Body of pancreas (tissue), 4 donors: ENCODE data around the gene TSR1. TPM values are rescaled to one million over a fixed set of nuclear protein-coding genes. Genes with fewer than 3 reads are reported as not detected.

Experiments
- ATAC-seq: fragments of 150-250 bp; one replicate; pipeline ENCODE4 v1.9.1; 2016
- DNase-seq, 4 donors: peaks; one replicate each; pipeline ENCODE4 v3.0.0-alpha.2; 2019
- H3K27ac ChIP-seq, 4 donors: fragments of 200-600 bp; sonication (generic); 1 replicate in 3 of 4; 2 replicates in 1 of 4; pipeline versions ENCODE4 v1.5.1 to v1.6.1; 2016 to 2019; ENCODE audit warnings: mild to moderate bottlenecking in 1 of 4, mixed read lengths in 1 of 4, moderate library complexity in 1 of 4
- H3K27me3 ChIP-seq, 2 donors: fragments of 200-600 bp; sonication (generic); one replicate each; pipeline ENCODE4 v1.6.0; 2016; ENCODE audit warnings: mild to moderate bottlenecking in 1 of 2
- H3K36me3 ChIP-seq, 2 donors: fragments of 200-600 bp; sonication (generic); replicated peaks in 1 of 2; 2 replicates each; pipeline ENCODE4 v1.5.1; 2016; ENCODE audit warnings: low read depth in 2 of 2; ENCODE audit not compliant: insufficient read depth in 1 of 2
- H3K4me1 ChIP-seq: fragments of 200-600 bp; sonication (generic); one replicate; pipeline ENCODE4 v1.6.0; 2016
- H3K4me3 ChIP-seq, 2 donors: fragments of 200-600 bp; sonication (generic); 1 replicate in 1 of 2; 2 replicates in 1 of 2; pipeline ENCODE4 v1.5.1; 2016 to 2019
- H3K9me3 ChIP-seq, 3 donors: fragments of 200-600 bp; sonication (generic); 1 replicate in 2 of 3; 2 replicates in 1 of 3; pipeline ENCODE4 v1.5.1; 2016
- CTCF ChIP-seq, 7 experiments: fragments of 450-650 bp in 4 of 7; fragments of 200-600 bp in 3 of 7; sonication (generic) in 3 of 7; IDR thresholded peaks; one replicate each; pipeline ENCODE4 v1.5.1; 2016 to 2019; ENCODE audit warnings: antibody characterized with exemption in 7 of 7
- POLR2A ChIP-seq, 3 donors: fragments of 450-650 bp; IDR thresholded peaks; one replicate each; pipeline ENCODE4 v1.6.1; 2016; ENCODE audit warnings: antibody characterized with exemption in 3 of 3, mild to moderate bottlenecking in 2 of 3
- WGBS, 2 donors: methylation state at CpG; one replicate each; pipeline ENCODE4 v1.1.5; 2017; 5-methylcytosine and 5-hydroxymethylcytosine counted together
- intact Hi-C: fragments of 100-400 bp; cut with DNase I; formaldehyde crosslinking; loops from one replicate; pipeline ENCODE4 v1.15.1; 2023
- total RNA-seq, 2 donors: library from RNA; depleted of rRNA; stranded (reverse); fragments of >200 nt; gene quantifications; one replicate each; pipeline ENCODE4 v1.1.0, GENCODE V29; 2016

TSR1 gene
- total RNA-seq, 2 donors from 2014 or later = 24.9 to 59.3 TPM

DNA sequence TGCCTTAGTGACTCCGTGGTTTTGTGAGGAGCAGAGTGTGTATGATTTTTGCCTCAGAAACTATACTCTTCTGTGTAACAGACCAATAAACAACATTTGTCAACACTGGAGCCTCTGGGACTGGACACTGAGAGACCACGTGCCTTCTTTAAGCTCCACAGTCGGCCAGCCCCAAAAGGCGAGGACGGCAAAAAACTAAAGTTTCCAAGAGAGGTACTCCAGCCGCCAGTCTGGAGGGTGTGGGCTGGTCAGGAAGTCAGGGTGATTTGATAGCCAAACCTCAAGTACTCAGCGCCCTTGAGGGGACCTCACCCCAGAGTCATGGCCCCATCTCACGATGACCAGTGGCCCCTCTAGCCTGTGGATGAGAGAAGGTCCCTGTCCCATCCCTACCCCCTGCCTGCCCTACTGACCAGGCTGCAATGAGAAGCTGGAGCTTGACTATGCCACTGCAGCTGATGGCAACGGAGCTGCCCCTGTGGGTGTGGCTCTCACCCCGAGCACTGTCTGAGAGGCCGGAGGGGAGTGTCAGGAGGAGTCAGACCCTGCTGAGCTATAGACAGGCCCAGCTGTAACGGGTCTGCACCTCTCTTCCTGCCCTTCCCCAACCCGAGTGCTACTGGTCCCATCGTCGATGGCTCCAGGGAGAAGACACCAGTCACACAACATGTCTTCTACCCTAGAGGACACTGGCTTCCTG lies 44.8 kb upstream of the TSR1 start:
- TF ChIP-seq CTCF (IDR thresholded peaks at IDR 0.05) (no peak), POLR2A (IDR thresholded peaks at IDR 0.05) (no peak)

DNA sequence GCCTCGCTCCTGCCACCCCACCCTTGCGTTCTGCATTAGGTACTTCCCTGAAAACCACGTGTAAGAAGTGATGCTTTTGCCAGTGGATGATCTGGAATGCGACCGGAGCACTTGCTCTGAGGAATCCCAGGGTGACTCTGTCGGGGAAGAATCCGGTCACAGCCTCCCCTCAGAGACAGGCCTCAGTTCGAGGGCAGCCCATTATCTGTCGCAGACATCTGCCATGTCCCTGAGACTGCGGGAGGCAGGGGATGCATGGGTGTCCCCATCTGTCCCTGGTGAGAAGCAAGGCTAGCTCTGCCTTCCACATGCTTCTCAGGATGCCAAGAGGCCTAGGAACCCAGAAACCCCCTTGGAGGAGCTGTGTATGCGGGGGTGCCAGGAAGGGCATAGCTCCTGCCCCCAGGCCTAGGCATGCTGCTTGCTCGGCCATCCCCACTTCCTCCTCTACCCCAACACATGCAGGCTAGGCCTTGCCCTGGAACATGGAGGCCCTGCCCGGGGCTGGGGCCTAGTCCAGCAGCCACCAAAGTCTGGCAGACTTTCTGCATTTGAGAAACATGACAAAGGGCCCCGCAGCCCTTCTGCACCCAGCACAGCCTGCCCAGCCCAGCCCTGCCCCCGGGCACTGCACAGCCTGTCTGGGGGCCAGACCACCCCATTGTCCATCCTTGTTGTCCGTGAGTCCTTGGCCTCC lies 44.1 kb upstream of the TSR1 start:
- intact Hi-C loops = loop anchor here (5.0 kb wide), 1 partner anchor 37 kb away; no protein-coding TSS in a partner anchor
- Histone ChIP-seq H3K9me3 (no peaks in the 10 kb centered on the region), H3K4me3 (no peak overlapping the region), H3K27ac (no peak overlapping the region), H3K36me3 (no peaks in the 10 kb centered on the region), H3K27me3 (no peaks in the 10 kb centered on the region), H3K4me1 (peaks cover 7% of the 10 kb centered on the region)
- no peak for DNase-seq
- no peak for ATAC-seq
- no peak for TF ChIP-seq POLR2A (IDR thresholded peaks at IDR 0.05)
- TF ChIP-seq CTCF (IDR thresholded peaks at IDR 0.05) = no peak
- WGBS, 2 donors = 86 to 100% methylated on average over 1 to 16 of the region's 16 CpGs

More for the DNA sequence above, 44.8 kb upstream of the TSR1 start:
- 84 to 97% methylated on average over 7 to 14 of the region's 15 CpGs for WGBS, 2 donors
- no peak for ATAC-seq
- intact Hi-C loops = loop anchor here (5.0 kb wide), 1 partner anchor 36 kb away; no protein-coding TSS in a partner anchor
- no peak for DNase-seq
- Histone ChIP-seq H3K9me3 (no peaks in the 10 kb centered on the region), H3K4me1 (peaks cover 7% of the 10 kb centered on the region), H3K27me3 (no peaks in the 10 kb centered on the region), H3K36me3 (no peaks in the 10 kb centered on the region), H3K4me3 (no peak overlapping the region), H3K27ac (no peak overlapping the region)

- DNase-seq (no peak), ATAC-seq (no peak)
- H3K9me3 ChIP-seq = no peaks in the 10 kb centered on the region
- H3K4me3 ChIP-seq = no peak overlapping the region
- intact Hi-C loops = loop anchor here (5.0 kb wide), 1 partner anchor 38 kb away; no protein-coding TSS in a partner anchor
- 81 to 86% methylated on average over 6 to 25 of the region's 25 CpGs for WGBS, 2 donors
- H3K27ac ChIP-seq = no peak overlapping the region
- H3K27me3 ChIP-seq = no peaks in the 10 kb centered on the region
- no peaks in the 10 kb centered on the region for H3K36me3 ChIP-seq
- H3K4me1 ChIP-seq = peaks cover 7% of the 10 kb centered on the region
- TF ChIP-seq POLR2A (IDR thresholded peaks at IDR 0.05) (no peak), CTCF (IDR thresholded peaks at IDR 0.05) (no peak)
Measured at GRCh38 chr17:2379489-2380225, 43.4 kb upstream of the TSR1 start.

DNA sequence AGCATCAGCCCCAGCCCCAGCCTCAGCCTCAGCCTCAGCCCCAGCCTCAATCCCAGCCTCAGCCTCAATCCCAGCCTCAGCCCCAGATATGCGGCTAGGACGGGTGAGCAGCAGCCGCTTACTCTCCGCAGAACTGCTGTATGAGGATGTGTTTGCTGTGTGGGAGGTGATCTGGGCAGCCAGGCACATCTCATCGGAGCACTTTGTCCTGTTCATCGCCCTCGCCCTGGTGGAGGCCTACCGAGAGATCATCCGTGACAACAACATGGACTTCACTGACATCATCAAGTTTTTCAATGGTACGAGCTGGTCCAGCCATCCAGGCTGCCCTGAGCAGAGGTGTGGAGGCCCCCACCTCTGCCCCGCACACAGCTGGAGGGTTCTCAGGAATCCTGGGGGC lies 42.6 kb upstream of the TSR1 start:
- H3K36me3 ChIP-seq = no peaks in the 10 kb centered on the region
- H3K27me3 ChIP-seq = no peaks in the 10 kb centered on the region
- no peak overlapping the region for H3K4me3 ChIP-seq
- intact Hi-C loops = no loop called here
- H3K4me1 ChIP-seq = peaks cover 7% of the 10 kb centered on the region
- TF ChIP-seq CTCF (IDR thresholded peaks at IDR 0.05) = no peak
- TF ChIP-seq POLR2A (IDR thresholded peaks at IDR 0.05) = no peak
- ATAC-seq (no peak), DNase-seq (no peak)
- WGBS, 2 donors = 82 to 93% methylated on average over 9 to 11 of the region's 11 CpGs
- H3K27ac ChIP-seq = no peak overlapping the region
- H3K9me3 ChIP-seq = no peaks in the 10 kb centered on the region
